ENCODE measurements around the gene RAD54L. TPM values are rescaled to one million over a fixed set of nuclear protein-coding genes. Genes with fewer than 3 reads are reported as not detected.
"Not testable (repeated sequence)": the region's sequence is repeated elsewhere in the genome, so short reads cannot be mapped to it uniquely, and the experiment has no call there.

Gene RAD54L
- total and polyA plus RNA-seq, 2 experiments from 2014 or later: 3.0 to 4.4 TPM

DNA sequence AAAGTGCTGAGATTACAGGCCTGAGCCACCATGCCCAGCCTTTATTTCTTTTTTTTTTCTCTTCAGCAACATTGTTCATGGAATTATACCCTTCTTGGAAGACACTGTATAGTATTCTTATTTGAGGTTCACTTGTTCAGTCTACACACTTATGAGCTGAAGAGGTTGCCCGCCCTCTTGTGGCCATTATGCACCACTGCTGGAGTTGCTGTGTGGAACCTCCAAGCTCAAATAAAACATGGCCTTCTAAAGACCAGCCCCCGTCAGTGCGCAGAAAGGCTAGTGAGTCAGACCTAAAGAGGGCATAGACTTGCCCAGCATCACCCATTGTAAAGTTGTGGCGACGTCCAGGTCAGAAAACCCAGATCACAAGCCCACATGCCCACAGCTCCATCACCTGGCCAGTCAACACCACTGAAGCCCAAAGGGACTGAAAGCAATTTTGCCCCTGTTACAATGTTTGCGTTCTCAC lies 24.1 kb upstream of the RAD54L start:
- H3K27ac ChIP-seq: no peak overlapping the region
- no peaks in the 10 kb centered on the region for H3K9me3 ChIP-seq (ENCODE audit: low read depth)
- WGBS, 2 experiments (ENCODE audit: low coverage in 1 of 2, low lambda C conversion rate in 2 of 2, missing lambda C conversion rate in 2 of 2): 7 to 13% methylated on average over 6 of the region's 6 CpGs
- peaks cover 4% of the 10 kb centered on the region; the same call in 1 of the 2 replicates for H3K4me1 ChIP-seq (ENCODE audit: insufficient read depth)
- DNase-seq: peak; percentile 92
- no peaks in the 10 kb centered on the region for H3K9me2 ChIP-seq (ENCODE audit: insufficient read depth)
- H3F3A ChIP-seq (ENCODE audit: insufficient read depth): no peaks in the 10 kb centered on the region
- no peak overlapping the region for H3K4me3 ChIP-seq
- no peak overlapping the region for H3K4me2 ChIP-seq (ENCODE audit: unreplicated experiment)
- H3K79me2 ChIP-seq (ENCODE audit: insufficient read depth): no peaks in the 10 kb centered on the region
- peak overlapping the region; percentile 71 for H2AFZ ChIP-seq
- TF ChIP-seq EZH2phosphoT487 (IDR thresholded peaks at IDR 0.05; ENCODE audit: insufficient read depth, low read depth): no peak
- TF ChIP-seq EZH2 (IDR thresholded peaks at IDR 0.05; ENCODE audit: insufficient read depth, poor library complexity, severe bottlenecking): no peak
- H3K36me3 ChIP-seq (ENCODE audit: low read depth): no peaks in the 10 kb centered on the region
- H3K27me3 ChIP-seq (replicated peaks; ENCODE audit: insufficient read depth): no peaks in the 10 kb centered on the region
- no peaks in the 10 kb centered on the region for H4K20me1 ChIP-seq (ENCODE audit: insufficient read depth)
- in situ Hi-C loops (cut with MboI): no loop called here
- no peak overlapping the region for H3K9ac ChIP-seq

DNA sequence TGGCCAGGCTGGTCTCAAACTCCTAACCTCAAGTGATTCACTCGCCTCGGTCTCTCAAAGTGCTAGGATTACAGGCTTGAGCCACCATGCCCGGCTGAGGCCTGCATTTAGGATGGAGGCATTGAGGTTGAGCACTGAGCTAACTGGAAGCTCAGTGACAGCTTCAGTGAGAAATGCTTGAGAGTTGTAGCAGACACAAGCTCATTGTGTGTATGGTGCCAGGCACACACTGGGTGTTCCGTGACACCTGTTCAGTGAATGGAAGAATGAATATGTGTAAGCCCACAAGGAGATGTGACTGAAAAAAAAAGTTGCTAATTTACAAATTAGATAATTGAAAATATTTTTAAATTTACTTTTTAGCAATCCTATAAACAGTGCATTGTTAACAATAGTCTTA lies 22.6 kb upstream of the RAD54L start:
- Histone ChIP-seq H3K27me3 (replicated peaks; ENCODE audit: insufficient read depth) (no peaks in the 10 kb centered on the region), H4K20me1 (ENCODE audit: insufficient read depth) (no peaks in the 10 kb centered on the region), H3K9me3 (ENCODE audit: low read depth) (no peaks in the 10 kb centered on the region), H3K9ac (no peak overlapping the region), H3K9me2 (ENCODE audit: insufficient read depth) (no peaks in the 10 kb centered on the region), H3K36me3 (ENCODE audit: low read depth) (no peaks in the 10 kb centered on the region), H3K27ac (no peak overlapping the region), H3K4me1 (ENCODE audit: insufficient read depth) (peaks cover 4% of the 10 kb centered on the region; the same call in 1 of the 2 replicates), H2AFZ (no peak overlapping the region), H3K79me2 (ENCODE audit: insufficient read depth) (no peaks in the 10 kb centered on the region), H3K4me3 (no peak overlapping the region), H3F3A (ENCODE audit: insufficient read depth) (no peaks in the 10 kb centered on the region), H3K4me2 (ENCODE audit: unreplicated experiment) (no peak overlapping the region)
- no peak for DNase-seq
- TF ChIP-seq EZH2 (IDR thresholded peaks at IDR 0.05; ENCODE audit: insufficient read depth, poor library complexity, severe bottlenecking) (no peak), EZH2phosphoT487 (IDR thresholded peaks at IDR 0.05; ENCODE audit: insufficient read depth, low read depth) (no peak)
- 92 to 99% methylated on average over 4 of the region's 4 CpGs for WGBS, 2 experiments (ENCODE audit: low coverage in 1 of 2, low lambda C conversion rate in 2 of 2, missing lambda C conversion rate in 2 of 2)
- in situ Hi-C loops (cut with MboI): no loop called here

DNA sequence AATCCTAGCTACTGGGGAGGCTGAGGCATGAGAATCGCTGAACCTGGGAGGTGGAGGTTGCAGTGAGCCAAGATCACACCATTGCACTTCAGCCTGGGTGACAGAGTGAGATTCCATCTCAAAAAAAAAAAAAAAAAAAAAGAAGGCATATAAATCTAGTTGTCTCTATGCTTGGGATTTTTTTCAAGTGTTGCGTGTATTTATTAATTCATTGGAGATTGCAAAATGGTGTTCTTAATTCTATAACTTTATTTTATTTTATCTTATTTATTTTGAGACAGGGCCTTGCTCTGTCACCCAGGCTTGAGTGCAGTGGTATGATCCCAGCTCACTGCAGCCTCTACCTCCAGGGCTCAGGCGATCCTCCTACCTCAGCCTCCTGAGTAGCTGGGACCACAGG lies 16.3 kb upstream of the RAD54L start:
- H3K79me2 ChIP-seq (ENCODE audit: insufficient read depth); H3K27me3 ChIP-seq (replicated peaks; ENCODE audit: insufficient read depth); H3F3A ChIP-seq (ENCODE audit: insufficient read depth); H3K4me2 ChIP-seq (ENCODE audit: unreplicated experiment); in situ Hi-C loops (cut with MboI); H3K9me3 ChIP-seq (ENCODE audit: low read depth); H3K4me1 ChIP-seq (ENCODE audit: insufficient read depth); H4K20me1 ChIP-seq (ENCODE audit: insufficient read depth); H3K27ac ChIP-seq; H2AFZ ChIP-seq; H3K36me3 ChIP-seq (ENCODE audit: low read depth); H3K9me2 ChIP-seq (ENCODE audit: insufficient read depth); H3K9ac ChIP-seq; H3K4me3 ChIP-seq; DNase-seq: not testable (repeated sequence)
- WGBS, 2 experiments (ENCODE audit: low coverage in 1 of 2, low lambda C conversion rate in 2 of 2, missing lambda C conversion rate in 2 of 2): 97 to 100% methylated on average over 3 of the region's 3 CpGs

DNA sequence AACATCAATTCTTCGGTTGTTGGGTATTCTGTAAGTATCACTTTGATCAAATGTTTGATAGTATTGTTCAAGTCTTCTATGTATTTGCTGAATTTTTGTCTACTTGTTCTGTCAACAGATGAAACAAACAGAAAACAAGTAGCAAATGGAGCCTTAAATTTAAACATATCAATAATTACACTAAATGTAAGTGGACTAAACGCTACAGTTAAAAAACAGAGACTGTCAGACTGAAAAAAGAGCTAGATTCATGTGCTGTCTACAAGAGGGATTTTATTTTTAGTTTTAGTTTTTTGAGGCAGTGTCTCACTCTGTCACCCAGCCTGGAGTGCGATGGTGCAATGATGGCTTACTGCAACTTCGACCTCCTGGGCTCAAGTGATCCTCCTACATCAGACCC lies 10.7 kb upstream of the RAD54L start:
- in situ Hi-C loops (cut with MboI): no loop called here
- 63 to 69% methylated on average over 4 of the region's 4 CpGs for WGBS, 2 experiments (ENCODE audit: low coverage in 1 of 2, low lambda C conversion rate in 2 of 2, missing lambda C conversion rate in 2 of 2)

DNA sequence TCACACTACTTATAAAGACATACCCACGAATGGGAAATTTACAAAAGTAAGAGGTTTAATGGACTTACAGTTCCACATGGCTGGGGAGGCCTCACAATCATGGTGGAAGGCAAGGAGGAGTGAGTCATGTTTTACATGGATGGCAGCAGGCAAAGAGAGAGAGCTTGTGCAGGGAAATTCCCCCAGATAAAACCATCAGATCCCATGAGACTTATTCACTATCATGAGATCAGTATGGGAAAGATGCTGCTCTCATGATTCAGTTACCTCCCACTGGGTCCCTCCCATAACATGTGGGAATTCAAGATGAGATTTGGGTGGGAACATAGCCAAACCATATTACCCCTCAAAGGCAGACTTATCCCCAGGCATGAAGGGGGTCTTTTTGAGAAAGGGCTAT lies 8.7 kb upstream of the RAD54L start:
- 30 to 35% methylated on average over 1 of the region's 1 CpG for WGBS, 2 experiments (ENCODE audit: low coverage in 1 of 2, low lambda C conversion rate in 2 of 2, missing lambda C conversion rate in 2 of 2)
- H3K36me3 ChIP-seq (ENCODE audit: low read depth); H3K4me1 ChIP-seq (ENCODE audit: insufficient read depth); H3K79me2 ChIP-seq (ENCODE audit: insufficient read depth); H3K4me3 ChIP-seq; in situ Hi-C loops (cut with MboI); H3K27ac ChIP-seq; H3K9me3 ChIP-seq (ENCODE audit: low read depth); H3F3A ChIP-seq (ENCODE audit: insufficient read depth); H3K4me2 ChIP-seq (ENCODE audit: unreplicated experiment); H3K27me3 ChIP-seq (replicated peaks; ENCODE audit: insufficient read depth); H2AFZ ChIP-seq; H4K20me1 ChIP-seq (ENCODE audit: insufficient read depth); H3K9ac ChIP-seq; H3K9me2 ChIP-seq (ENCODE audit: insufficient read depth): not testable (repeated sequence)
- peak; percentile 59 for DNase-seq

More for the DNA sequence above, 10.7 kb upstream of the RAD54L start:
- Histone ChIP-seq H3K9me2 (ENCODE audit: insufficient read depth) (no peaks in the 10 kb centered on the region), H3K79me2 (ENCODE audit: insufficient read depth) (no peaks in the 10 kb centered on the region), H4K20me1 (ENCODE audit: insufficient read depth) (no peaks in the 10 kb centered on the region), H3F3A (ENCODE audit: insufficient read depth) (0 out of 2 replicates have a peak, but pooled peaks cover 3% of the 10 kb centered on the region), H3K27ac (no peak overlapping the region), H3K4me2 (ENCODE audit: unreplicated experiment) (no peak overlapping the region), H3K36me3 (ENCODE audit: low read depth) (no peaks in the 10 kb centered on the region), H3K9me3 (ENCODE audit: low read depth) (no peaks in the 10 kb centered on the region), H3K4me1 (ENCODE audit: insufficient read depth) (no peaks in the 10 kb centered on the region), H3K4me3 (no peak overlapping the region), H3K9ac (no peak overlapping the region), H3K27me3 (replicated peaks; ENCODE audit: insufficient read depth) (no peaks in the 10 kb centered on the region), H2AFZ (no peak overlapping the region)
- TF ChIP-seq EZH2 (IDR thresholded peaks at IDR 0.05; ENCODE audit: insufficient read depth, poor library complexity, severe bottlenecking) (no peak), EZH2phosphoT487 (IDR thresholded peaks at IDR 0.05; ENCODE audit: insufficient read depth, low read depth) (no peak)
- no peak for DNase-seq

DNA sequence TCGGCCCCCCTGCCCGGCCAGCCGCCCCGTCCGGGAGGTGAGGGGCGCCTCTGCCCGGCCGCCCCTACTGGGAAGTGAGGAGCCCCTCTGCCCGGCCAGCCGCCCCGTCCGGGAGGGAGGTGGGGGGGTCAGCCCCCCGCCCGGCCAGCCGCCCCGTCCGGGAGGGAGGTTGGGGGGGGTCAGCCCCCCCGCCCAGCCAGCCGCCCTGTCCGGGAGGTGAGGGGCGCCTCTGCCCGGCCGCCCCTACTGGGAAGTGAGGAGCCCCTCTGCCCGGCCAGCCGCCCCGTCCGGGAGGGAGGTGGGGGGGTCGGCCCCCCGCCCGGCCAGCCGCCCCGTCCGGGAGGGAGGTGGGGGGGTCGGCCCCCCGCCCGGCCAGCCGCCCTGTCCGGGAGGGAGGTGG lies 5.8 kb upstream of the RAD54L start:
- H3K4me1 ChIP-seq (ENCODE audit: insufficient read depth); H3K4me3 ChIP-seq; H3K9ac ChIP-seq; H3F3A ChIP-seq (ENCODE audit: insufficient read depth); in situ Hi-C loops (cut with MboI); H3K27me3 ChIP-seq (replicated peaks; ENCODE audit: insufficient read depth); H4K20me1 ChIP-seq (ENCODE audit: insufficient read depth); DNase-seq; H3K9me2 ChIP-seq (ENCODE audit: insufficient read depth); H3K9me3 ChIP-seq (ENCODE audit: low read depth); H2AFZ ChIP-seq; H3K36me3 ChIP-seq (ENCODE audit: low read depth); H3K79me2 ChIP-seq (ENCODE audit: insufficient read depth); H3K27ac ChIP-seq; H3K4me2 ChIP-seq (ENCODE audit: unreplicated experiment): not testable (repeated sequence)
- 78% methylated on average over 9 of the region's 38 CpGs; no CpG with 5 or more reads in 1 of the 2 experiments for WGBS, 2 experiments (ENCODE audit: low coverage in 1 of 2, low lambda C conversion rate in 2 of 2, missing lambda C conversion rate in 2 of 2)

Data from GM23248 (cell line).